Suprapubic skin (tissue), 4 donors: ENCODE measurements around the gene ATG16L2. TPM values are rescaled to one million over a fixed set of nuclear protein-coding genes. Genes with fewer than 3 reads are reported as not detected.

Experiments used
- DNase-seq, 2 donors: peaks; one replicate each; pipeline ENCODE4 v3.0.0-alpha.2; 2019; ENCODE audit warnings: low spot score in 2 of 2
- H3K27ac ChIP-seq: fragments of 200-600 bp; sonication (generic); one replicate; pipeline ENCODE4 v1.5.1; 2019
- H3K27me3 ChIP-seq: fragments of 200-600 bp; sonication (generic); one replicate; pipeline ENCODE4 v1.5.1; 2019
- H3K36me3 ChIP-seq: fragments of 200-600 bp; sonication (generic); one replicate; pipeline ENCODE4 v1.5.1; 2019
- H3K4me1 ChIP-seq: fragments of 200-600 bp; sonication (generic); one replicate; pipeline ENCODE4 v1.5.1; 2019
- H3K4me3 ChIP-seq: fragments of 200-600 bp; sonication (generic); one replicate; pipeline ENCODE4 v1.5.1; 2019; ENCODE audit warnings: mild to moderate bottlenecking
- H3K9me3 ChIP-seq: fragments of 200-600 bp; sonication (generic); one replicate; pipeline ENCODE4 v1.5.1; 2019
- EP300 ChIP-seq: sonication (generic); formaldehyde crosslinking; IDR thresholded peaks from one replicate; pipeline ENCODE4 v1.6.1; 2017; ENCODE audit warnings: antibody characterized with exemption
- POLR2A ChIP-seq, 2 donors: fragments of 450-650 bp; IDR thresholded peaks; one replicate each; pipeline ENCODE4 v1.6.1; 2017; ENCODE audit warnings: antibody characterized with exemption in 2 of 2, mild to moderate bottlenecking in 2 of 2, moderate library complexity in 2 of 2
- POLR2AphosphoS5 ChIP-seq, 3 donors: sonication (generic); formaldehyde crosslinking; IDR thresholded peaks; one replicate each; pipeline ENCODE4 v1.6.1; 2017; ENCODE audit warnings: antibody characterized with exemption in 3 of 3
- whole genome bisulfite sequencing: methylation state at CpG from one replicate; pipeline ENCODE4 v1.1.5; 2018; 5-methylcytosine and 5-hydroxymethylcytosine counted together
- total RNA-seq, 4 donors: library from RNA; depleted of rRNA; stranded (reverse); fragments of >200 nt; gene quantifications; one replicate each; pipeline ENCODE4 v1.1.0, GENCODE V29; 2016
- TF ChIP-seq, protein P1 (sequence below), 2 donors: fragments of 200-600 bp in 1 of 2; fragments of 450-650 bp in 1 of 2; sonication (generic) in 1 of 2; IDR thresholded peaks; one replicate each; pipeline ENCODE4 v1.5.1; 2016 to 2019; ENCODE audit warnings: antibody characterized with exemption in 2 of 2, mild to moderate bottlenecking in 1 of 2, moderate library complexity in 1 of 2

ATG16L2 gene
- total RNA-seq, 4 donors from 2014 or later, result 81.9 to 231 (median 111) TPM

DNA sequence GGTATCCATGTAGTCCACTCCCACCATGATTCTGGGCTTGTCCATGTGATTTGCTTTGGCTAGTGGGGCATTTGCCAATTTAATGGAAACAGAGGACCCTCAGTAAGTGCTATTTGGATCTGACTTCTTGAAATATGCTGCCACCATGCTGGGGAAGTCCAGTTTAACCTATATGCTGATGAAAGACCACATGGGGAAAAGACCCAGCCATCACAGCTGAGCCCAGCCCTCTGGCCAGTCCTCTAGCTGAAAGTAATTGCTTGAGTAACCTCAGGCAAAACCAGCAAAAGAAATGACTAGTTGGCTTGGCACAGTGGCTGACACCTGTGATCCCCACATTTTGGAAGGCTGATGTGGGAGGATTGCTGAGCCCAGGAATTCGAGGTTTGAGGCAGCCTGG, 61.5 kb downstream of the ATG16L2 start:
- no peak for TF ChIP-seq POLR2A (IDR thresholded peaks at IDR 0.05)
- no peak for TF ChIP-seq POLR2AphosphoS5 (IDR thresholded peaks at IDR 0.05)
- TF ChIP-seq, protein P1, sequence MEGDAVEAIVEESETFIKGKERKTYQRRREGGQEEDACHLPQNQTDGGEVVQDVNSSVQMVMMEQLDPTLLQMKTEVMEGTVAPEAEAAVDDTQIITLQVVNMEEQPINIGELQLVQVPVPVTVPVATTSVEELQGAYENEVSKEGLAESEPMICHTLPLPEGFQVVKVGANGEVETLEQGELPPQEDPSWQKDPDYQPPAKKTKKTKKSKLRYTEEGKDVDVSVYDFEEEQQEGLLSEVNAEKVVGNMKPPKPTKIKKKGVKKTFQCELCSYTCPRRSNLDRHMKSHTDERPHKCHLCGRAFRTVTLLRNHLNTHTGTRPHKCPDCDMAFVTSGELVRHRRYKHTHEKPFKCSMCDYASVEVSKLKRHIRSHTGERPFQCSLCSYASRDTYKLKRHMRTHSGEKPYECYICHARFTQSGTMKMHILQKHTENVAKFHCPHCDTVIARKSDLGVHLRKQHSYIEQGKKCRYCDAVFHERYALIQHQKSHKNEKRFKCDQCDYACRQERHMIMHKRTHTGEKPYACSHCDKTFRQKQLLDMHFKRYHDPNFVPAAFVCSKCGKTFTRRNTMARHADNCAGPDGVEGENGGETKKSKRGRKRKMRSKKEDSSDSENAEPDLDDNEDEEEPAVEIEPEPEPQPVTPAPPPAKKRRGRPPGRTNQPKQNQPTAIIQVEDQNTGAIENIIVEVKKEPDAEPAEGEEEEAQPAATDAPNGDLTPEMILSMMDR (IDR thresholded peaks at IDR 0.05), result no peak
- TF ChIP-seq EP300, result no peak
- Histone ChIP-seq H3K4me1 (no peaks in the 10 kb centered on the region), H3K4me3 (no peak overlapping the region), H3K27ac (no peak overlapping the region), H3K36me3 (no peaks in the 10 kb centered on the region), H3K27me3 (no peaks in the 10 kb centered on the region), H3K9me3 (no peaks in the 10 kb centered on the region)
- 96% methylated on average over 1 of the region's 1 CpG for WGBS
- no peak for DNase-seq

DNA sequence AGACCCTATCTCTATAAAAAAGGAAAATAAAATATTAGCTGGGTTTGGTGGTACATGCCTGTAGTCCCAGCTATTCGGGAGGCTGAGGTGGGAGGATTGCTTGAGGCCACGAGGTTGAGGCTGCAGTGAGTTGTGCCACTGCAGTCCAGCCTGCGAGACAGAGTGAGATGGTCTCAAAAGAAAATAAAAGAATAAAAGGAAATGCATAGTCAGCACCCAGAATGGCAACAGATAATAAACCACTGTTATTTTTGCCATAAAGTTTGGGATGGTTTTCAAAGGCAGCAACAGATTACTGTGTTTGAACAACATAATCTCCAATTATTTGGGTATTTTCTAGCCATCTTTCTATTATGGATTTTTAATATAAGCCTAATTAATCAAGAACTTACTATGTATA, 61.9 kb downstream of the ATG16L2 start:
- Histone ChIP-seq H3K4me3 (no peak overlapping the region), H3K27me3 (no peaks in the 10 kb centered on the region), H3K4me1 (no peaks in the 10 kb centered on the region), H3K9me3 (no peaks in the 10 kb centered on the region), H3K36me3 (no peaks in the 10 kb centered on the region), H3K27ac (no peak overlapping the region)
- no peak for TF ChIP-seq POLR2AphosphoS5 (IDR thresholded peaks at IDR 0.05)
- TF ChIP-seq, protein P1 (IDR thresholded peaks at IDR 0.05), result no peak
- TF ChIP-seq EP300, result no peak
- TF ChIP-seq POLR2A (IDR thresholded peaks at IDR 0.05), result no peak
- 92% methylated on average over 3 of the region's 3 CpGs for WGBS
- no peak for DNase-seq

Other genes starting within 250 kb of the ATG16L2 start
- 10 to 100 TPM in 3 of 4 donors, 1 to 10 TPM in 1; 5.4 to 49.9 (median 31.2) TPM for gene PDE2A, start 140.0 kb upstream of the ATG16L2 start, total RNA-seq
- 100 to 1,000 TPM in 1 of 4 donors, 10 to 100 TPM in 3; 53.8 to 126 (median 88.8) TPM for gene ARAP1, start 62.0 kb upstream of the ATG16L2 start, total RNA-seq
- gene STARD10, start 20.4 kb upstream of the ATG16L2 start, total RNA-seq, result 10 to 100 TPM; 76.3 to 83.0 (median 79.4) TPM